ENCODE measurements around the gene LRWD1.
"Not testable (repeated sequence)": the region's sequence is repeated elsewhere in the genome, so short reads cannot be mapped to it uniquely, and the experiment has no call there.

Gene LRWD1

GRCh38 chr7:102454468-102454867 is 10.3 kb upstream of the LRWD1 start:
- no peak for TF ChIP-seq CTCF (IDR thresholded peaks at IDR 0.05; ENCODE audit: low read depth, low read length)
- DNase-seq, result no peak
- no peaks in the 10 kb centered on the region for H3K27me3 ChIP-seq
- no peak overlapping the region for H3K4me3 ChIP-seq (ENCODE audit: low read depth, low read length)
- no peaks in the 10 kb centered on the region for H3K9me3 ChIP-seq
- no peaks in the 10 kb centered on the region for H3K4me1 ChIP-seq
- peaks cover 39% of the 10 kb centered on the region for H3K36me3 ChIP-seq

GRCh38 chr7:102454932-102455331 is 9.9 kb upstream of the LRWD1 start:
- not testable (repeated sequence) for DNase-seq; H3K4me3 ChIP-seq (ENCODE audit: low read depth, low read length); H3K27me3 ChIP-seq; H3K9me3 ChIP-seq; H3K4me1 ChIP-seq
- H3K36me3 ChIP-seq, result peaks cover 41% of the 10 kb centered on the region

- no peak for DNase-seq
- no peak overlapping the region for H3K4me3 ChIP-seq (ENCODE audit: low read depth, low read length)
- no peaks in the 10 kb centered on the region for H3K9me3 ChIP-seq
- no peaks in the 10 kb centered on the region for H3K27me3 ChIP-seq
- TF ChIP-seq CTCF (IDR thresholded peaks at IDR 0.05; ENCODE audit: low read depth, low read length), result no peak
- H3K4me1 ChIP-seq, result no peaks in the 10 kb centered on the region
- H3K36me3 ChIP-seq, result peaks cover 41% of the 10 kb centered on the region
Measured at GRCh38 chr7:102455596-102455995, 9.2 kb upstream of the LRWD1 start.

GRCh38 chr7:102456327-102456726 is 8.5 kb upstream of the LRWD1 start:
- peaks cover 41% of the 10 kb centered on the region for H3K36me3 ChIP-seq
- no peak overlapping the region for H3K4me3 ChIP-seq (ENCODE audit: low read depth, low read length)
- TF ChIP-seq CTCF (IDR thresholded peaks at IDR 0.05; ENCODE audit: low read depth, low read length), result no peak
- H3K4me1 ChIP-seq, result no peaks in the 10 kb centered on the region
- H3K9me3 ChIP-seq, result no peaks in the 10 kb centered on the region
- no peak for DNase-seq
- H3K27me3 ChIP-seq, result no peaks in the 10 kb centered on the region

GRCh38 chr7:102457352-102457924 is 7.3 kb upstream of the LRWD1 start:
- no peaks in the 10 kb centered on the region for H3K4me1 ChIP-seq
- peaks cover 47% of the 10 kb centered on the region for H3K36me3 ChIP-seq
- no peak overlapping the region for H3K4me3 ChIP-seq (ENCODE audit: low read depth, low read length)
- no peaks in the 10 kb centered on the region for H3K27me3 ChIP-seq
- TF ChIP-seq CTCF (IDR thresholded peaks at IDR 0.05; ENCODE audit: low read depth, low read length), result no peak
- no peaks in the 10 kb centered on the region for H3K9me3 ChIP-seq
- no peak for DNase-seq

- no peak overlapping the region for H3K4me3 ChIP-seq (ENCODE audit: low read depth, low read length)
- no peak for TF ChIP-seq CTCF (IDR thresholded peaks at IDR 0.05; ENCODE audit: low read depth, low read length)
Measured at GRCh38 chr7:102459221-102459844, 5.5 kb upstream of the LRWD1 start.

More at GRCh38 chr7:102459221-102459844, 5.5 kb upstream of the LRWD1 start:
- Histone ChIP-seq H3K27me3 (no peaks in the 10 kb centered on the region), H3K4me1 (no peaks in the 10 kb centered on the region), H3K36me3 (peaks cover 47% of the 10 kb centered on the region), H3K9me3 (no peaks in the 10 kb centered on the region)
- no peak for DNase-seq
